Testis (tissue), 2 donors: Measurements from ENCODE around the gene SYT11.

Source experiments
- POLR2A ChIP-seq: fragments of 450-650 bp; IDR thresholded peaks from one replicate; pipeline ENCODE4 v1.6.1; 2017; ENCODE audit warnings: antibody characterized with exemption, mild to moderate bottlenecking, moderate library complexity
- TF ChIP-seq, protein P1 (sequence below), 3 experiments: fragments of 450-650 bp in 2 of 3; fragments of 200-600 bp in 1 of 3; sonication (generic) in 1 of 3; IDR thresholded peaks; one replicate each; pipeline ENCODE4 v1.5.1; 2016 to 2019; ENCODE audit warnings: antibody characterized with exemption in 3 of 3, mild to moderate bottlenecking in 2 of 3, moderate library complexity in 1 of 3

DNA sequence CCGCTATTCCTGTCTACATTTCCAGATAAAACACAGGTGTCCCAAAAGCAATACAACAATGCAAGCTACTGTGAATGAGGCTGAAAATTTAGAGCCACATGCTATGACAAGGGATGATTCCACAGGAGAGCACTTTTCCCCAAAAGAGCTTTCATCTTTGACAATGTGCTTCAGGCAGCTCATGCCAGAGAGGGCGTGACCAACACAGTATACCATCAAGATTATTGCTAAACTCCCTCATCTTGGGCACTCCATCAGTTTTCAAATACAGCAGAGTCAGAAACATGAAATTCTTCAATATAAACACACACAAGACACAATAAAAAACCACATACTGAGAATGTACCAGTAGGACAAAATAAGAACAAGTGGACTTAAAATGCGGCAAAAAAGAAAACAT is 9.0 kb upstream of the SYT11 start:
- no peak for TF ChIP-seq POLR2A
- TF ChIP-seq, protein P1, sequence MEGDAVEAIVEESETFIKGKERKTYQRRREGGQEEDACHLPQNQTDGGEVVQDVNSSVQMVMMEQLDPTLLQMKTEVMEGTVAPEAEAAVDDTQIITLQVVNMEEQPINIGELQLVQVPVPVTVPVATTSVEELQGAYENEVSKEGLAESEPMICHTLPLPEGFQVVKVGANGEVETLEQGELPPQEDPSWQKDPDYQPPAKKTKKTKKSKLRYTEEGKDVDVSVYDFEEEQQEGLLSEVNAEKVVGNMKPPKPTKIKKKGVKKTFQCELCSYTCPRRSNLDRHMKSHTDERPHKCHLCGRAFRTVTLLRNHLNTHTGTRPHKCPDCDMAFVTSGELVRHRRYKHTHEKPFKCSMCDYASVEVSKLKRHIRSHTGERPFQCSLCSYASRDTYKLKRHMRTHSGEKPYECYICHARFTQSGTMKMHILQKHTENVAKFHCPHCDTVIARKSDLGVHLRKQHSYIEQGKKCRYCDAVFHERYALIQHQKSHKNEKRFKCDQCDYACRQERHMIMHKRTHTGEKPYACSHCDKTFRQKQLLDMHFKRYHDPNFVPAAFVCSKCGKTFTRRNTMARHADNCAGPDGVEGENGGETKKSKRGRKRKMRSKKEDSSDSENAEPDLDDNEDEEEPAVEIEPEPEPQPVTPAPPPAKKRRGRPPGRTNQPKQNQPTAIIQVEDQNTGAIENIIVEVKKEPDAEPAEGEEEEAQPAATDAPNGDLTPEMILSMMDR (IDR thresholded peaks at IDR 0.05): no peak
